ENCODE data around the gene PEX12.

DNA sequence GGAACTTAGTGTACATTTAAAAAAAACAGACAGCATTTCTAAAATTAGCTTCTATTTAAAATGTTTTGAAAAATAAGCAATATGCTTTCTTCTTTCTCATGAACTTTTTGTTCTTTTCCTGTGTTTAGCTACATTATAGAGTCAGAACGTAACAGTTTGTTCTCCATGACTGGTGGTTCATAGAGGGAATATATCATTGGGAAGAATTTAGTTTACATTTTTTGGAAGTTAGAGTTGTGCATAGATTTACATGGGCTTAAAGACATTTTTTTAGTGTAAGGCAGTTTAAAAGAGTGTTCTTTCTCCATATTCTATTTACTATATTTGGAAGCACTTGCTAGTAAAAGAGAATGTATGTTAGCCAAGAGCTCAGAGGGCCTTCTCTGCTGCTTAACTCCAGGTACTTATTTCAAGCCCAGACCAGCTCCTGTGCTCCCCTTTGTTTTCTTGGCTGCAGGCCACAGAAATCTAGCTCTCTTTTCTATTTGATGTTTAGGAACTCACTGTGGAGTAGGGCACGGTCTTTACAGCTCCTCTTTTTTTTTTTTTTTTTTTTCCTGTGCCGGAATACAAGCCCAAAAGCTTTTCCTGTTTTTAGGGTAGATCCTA is 29.0 kb upstream of the PEX12 start:
- TF ChIP-seq CTCF (IDR thresholded peaks at IDR 0.05; ENCODE audit: low read length) (no peak), EZH2 (optimal IDR thresholded peaks at IDR 0.05; ENCODE audit: low read depth, low read length) (no peak), EZH2phosphoT487 (IDR thresholded peaks at IDR 0.05; ENCODE audit: low read length) (no peak)
